Measurements from ENCODE around the gene NUP35.

DNA sequence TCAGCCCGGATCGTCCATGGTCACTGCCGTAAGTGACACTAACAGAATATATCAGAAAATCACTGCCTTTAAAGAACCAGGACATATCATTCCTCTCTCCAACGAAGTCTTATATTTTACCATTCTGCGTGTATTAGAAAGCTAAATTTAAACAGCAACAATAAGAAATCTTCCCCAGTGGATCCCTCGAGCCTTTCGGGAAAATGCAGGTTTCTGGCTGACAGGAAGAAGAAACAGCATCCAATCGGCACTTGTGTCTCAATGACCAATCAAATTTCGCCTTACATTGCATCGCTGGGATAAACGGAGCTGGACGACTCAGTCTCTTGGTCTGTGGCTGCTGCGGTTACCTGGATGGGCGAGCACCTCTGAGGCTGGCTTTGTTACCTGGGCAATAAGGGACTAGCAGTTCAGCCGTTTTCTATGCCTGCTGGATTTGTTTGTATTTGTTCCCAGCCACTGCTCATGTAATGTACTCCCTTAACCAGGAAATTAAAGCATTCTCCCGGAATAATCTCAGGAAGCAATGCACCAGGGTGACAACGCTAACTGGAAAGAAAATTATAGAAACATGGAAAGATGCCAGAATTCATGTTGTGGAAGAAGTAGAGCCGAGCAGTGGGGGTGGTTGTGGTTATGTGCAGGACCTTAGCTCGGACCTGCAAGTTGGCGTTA, 45.6 kb upstream of the NUP35 start, which contains the start of gene DUSP19:
- TF ChIP-seq POLR2A (IDR thresholded peaks at IDR 0.05) (peak in 3 of 4 donors; percentile 11 to 80 (median 71)), EP300 (IDR thresholded peaks at IDR 0.05) (no peak), POLR2AphosphoS5 (IDR thresholded peaks at IDR 0.05) (peak; percentile 60 to 85)
- TF ChIP-seq, protein P1, sequence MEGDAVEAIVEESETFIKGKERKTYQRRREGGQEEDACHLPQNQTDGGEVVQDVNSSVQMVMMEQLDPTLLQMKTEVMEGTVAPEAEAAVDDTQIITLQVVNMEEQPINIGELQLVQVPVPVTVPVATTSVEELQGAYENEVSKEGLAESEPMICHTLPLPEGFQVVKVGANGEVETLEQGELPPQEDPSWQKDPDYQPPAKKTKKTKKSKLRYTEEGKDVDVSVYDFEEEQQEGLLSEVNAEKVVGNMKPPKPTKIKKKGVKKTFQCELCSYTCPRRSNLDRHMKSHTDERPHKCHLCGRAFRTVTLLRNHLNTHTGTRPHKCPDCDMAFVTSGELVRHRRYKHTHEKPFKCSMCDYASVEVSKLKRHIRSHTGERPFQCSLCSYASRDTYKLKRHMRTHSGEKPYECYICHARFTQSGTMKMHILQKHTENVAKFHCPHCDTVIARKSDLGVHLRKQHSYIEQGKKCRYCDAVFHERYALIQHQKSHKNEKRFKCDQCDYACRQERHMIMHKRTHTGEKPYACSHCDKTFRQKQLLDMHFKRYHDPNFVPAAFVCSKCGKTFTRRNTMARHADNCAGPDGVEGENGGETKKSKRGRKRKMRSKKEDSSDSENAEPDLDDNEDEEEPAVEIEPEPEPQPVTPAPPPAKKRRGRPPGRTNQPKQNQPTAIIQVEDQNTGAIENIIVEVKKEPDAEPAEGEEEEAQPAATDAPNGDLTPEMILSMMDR (IDR thresholded peaks at IDR 0.05) = no peak
